ENCODE data around the gene C3orf80.

GRCh38 chr3:160245261-160245800 is 20.1 kb downstream of the C3orf80 start:
- TF ChIP-seq, protein P1, sequence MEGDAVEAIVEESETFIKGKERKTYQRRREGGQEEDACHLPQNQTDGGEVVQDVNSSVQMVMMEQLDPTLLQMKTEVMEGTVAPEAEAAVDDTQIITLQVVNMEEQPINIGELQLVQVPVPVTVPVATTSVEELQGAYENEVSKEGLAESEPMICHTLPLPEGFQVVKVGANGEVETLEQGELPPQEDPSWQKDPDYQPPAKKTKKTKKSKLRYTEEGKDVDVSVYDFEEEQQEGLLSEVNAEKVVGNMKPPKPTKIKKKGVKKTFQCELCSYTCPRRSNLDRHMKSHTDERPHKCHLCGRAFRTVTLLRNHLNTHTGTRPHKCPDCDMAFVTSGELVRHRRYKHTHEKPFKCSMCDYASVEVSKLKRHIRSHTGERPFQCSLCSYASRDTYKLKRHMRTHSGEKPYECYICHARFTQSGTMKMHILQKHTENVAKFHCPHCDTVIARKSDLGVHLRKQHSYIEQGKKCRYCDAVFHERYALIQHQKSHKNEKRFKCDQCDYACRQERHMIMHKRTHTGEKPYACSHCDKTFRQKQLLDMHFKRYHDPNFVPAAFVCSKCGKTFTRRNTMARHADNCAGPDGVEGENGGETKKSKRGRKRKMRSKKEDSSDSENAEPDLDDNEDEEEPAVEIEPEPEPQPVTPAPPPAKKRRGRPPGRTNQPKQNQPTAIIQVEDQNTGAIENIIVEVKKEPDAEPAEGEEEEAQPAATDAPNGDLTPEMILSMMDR (IDR thresholded peaks at IDR 0.05; ENCODE audit: low read length) = no peak
- no peak for TF ChIP-seq EZH2phosphoT487 (IDR thresholded peaks at IDR 0.05; ENCODE audit: low read length)
- no peak for TF ChIP-seq EZH2 (optimal IDR thresholded peaks at IDR 0.05; ENCODE audit: low read depth, low read length)

All from MM.1S (cell line).